ENCODE data around the gene PRELP. TPM values are rescaled to one million over a fixed set of nuclear protein-coding genes. Genes with fewer than 3 reads are reported as not detected.

The PRELP gene
- total and polyA plus RNA-seq, 2 donors (not counting 1 experiment from before 2014, with no cell fraction given), result not detected

GRCh38 chr1:203528063-203528462 is 52.5 kb downstream of the PRELP start:
- CTCF ChIA-PET, result interaction anchor here (1.3 kb wide), 1 partner anchor 356 kb away, joined by 3 read pairs; no protein-coding TSS in a partner anchor
- no peaks in the 10 kb centered on the region for H3K9me3 Mint-ChIP-seq (ENCODE audit: insufficient read depth)
- no peak overlapping the region for H3K4me3 Mint-ChIP-seq

DNA sequence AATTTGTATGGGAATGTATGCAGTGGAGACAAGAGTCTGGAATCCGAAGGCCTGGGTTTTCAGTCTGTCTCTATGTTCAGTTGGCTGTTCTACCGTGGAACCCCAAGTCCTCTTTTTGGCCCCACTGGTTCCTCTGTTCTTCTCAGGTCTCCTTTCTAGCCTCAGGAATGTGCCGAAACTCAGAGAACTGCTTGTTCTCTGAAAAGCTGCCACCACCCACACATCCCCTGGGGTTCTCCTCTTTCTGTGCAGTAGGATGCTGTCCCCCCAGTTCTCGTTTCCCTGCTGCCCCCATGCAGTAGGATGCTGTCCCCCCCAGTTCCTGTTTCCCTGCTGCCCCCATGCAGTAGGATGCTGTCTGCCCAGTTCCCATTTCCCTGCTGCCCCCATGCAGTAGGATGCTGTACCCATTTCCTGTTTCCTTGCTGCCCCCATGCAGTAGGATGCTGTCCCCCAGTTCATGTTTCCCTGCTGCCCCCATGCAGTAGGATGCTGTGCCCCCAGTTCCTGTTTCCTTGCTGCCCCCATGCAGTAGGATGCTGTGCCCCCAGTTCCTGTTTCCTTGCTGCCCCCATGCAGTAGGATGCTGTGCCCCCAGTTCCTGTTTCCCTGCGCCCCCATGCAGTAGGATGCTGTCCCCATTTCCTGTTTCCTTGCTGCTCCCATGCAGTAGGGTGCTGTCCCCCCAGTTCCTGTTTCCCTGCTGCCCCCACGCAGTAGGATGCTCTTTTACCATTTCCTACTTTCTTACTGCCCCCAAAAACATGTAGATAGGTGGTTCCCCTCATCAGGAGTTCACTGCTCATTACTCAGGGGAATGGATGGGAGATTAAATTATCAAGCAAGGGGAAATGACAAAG is 53.6 kb downstream of the PRELP start:
- Histone ChIP-seq H3K4me2 (replicated peaks; ENCODE audit: low read depth, low read length, poor library complexity, severe bottlenecking) (no peak overlapping the region), H3K9ac (ENCODE audit: low read length) (no peak overlapping the region), H3K27me3 (replicated peaks in 1 of 4; ENCODE audit: control extremely low read depth in 1 of 4, control insufficient read depth in 3 of 4, insufficient read depth in 4 of 4, low read length in 3 of 4) (no peaks in the 10 kb centered on the region), H3K9me3 (ENCODE audit: control extremely low read depth in 1 of 3, control insufficient read depth in 2 of 3, insufficient read depth in 1 of 3, low read length in 2 of 3) (no peaks in the 10 kb centered on the region), H3K4me1 (ENCODE audit: control insufficient read depth in 2 of 2, insufficient read depth in 2 of 2, low read length in 2 of 2) (no peaks in the 10 kb centered on the region), H3K4me3 (ENCODE audit: control extremely low read depth in 1 of 5, extremely low read depth in 1 of 5, insufficient read depth in 1 of 5, low read depth in 2 of 5, low read length in 4 of 5) (no peak overlapping the region), H3K79me2 (ENCODE audit: control insufficient read depth, insufficient read depth, low read length) (no peaks in the 10 kb centered on the region), H4K20me1 (ENCODE audit: control insufficient read depth, insufficient read depth, low read length, poor library complexity, severe bottlenecking) (no peaks in the 10 kb centered on the region), H2AFZ (ENCODE audit: insufficient read depth, low read depth, low read length, poor library complexity, severe bottlenecking) (no peak overlapping the region), H3K36me3 (replicated peaks in 1 of 2; ENCODE audit: control extremely low read depth in 1 of 2, control insufficient read depth in 1 of 2, extremely low read depth in 1 of 2, insufficient read depth in 2 of 2, low read length in 1 of 2) (no peaks in the 10 kb centered on the region), H3K27ac (ENCODE audit: low read length in 2 of 2) (no peak overlapping the region)
- ATAC-seq (ENCODE audit: low read depth) (no peak), DNase-seq (no peak)
- Mint-ChIP-seq H3K4me1 (no peaks in the 10 kb centered on the region), H3K27ac (no peak overlapping the region), H3K9me3 (ENCODE audit: insufficient read depth) (no peaks in the 10 kb centered on the region), H3K27me3 (peaks cover 7% of the 10 kb centered on the region), H3K4me3 (no peak overlapping the region)
- intact Hi-C loops (cut with micrococcal nuclease), result no loop called here
- TF ChIP-seq, protein P1, sequence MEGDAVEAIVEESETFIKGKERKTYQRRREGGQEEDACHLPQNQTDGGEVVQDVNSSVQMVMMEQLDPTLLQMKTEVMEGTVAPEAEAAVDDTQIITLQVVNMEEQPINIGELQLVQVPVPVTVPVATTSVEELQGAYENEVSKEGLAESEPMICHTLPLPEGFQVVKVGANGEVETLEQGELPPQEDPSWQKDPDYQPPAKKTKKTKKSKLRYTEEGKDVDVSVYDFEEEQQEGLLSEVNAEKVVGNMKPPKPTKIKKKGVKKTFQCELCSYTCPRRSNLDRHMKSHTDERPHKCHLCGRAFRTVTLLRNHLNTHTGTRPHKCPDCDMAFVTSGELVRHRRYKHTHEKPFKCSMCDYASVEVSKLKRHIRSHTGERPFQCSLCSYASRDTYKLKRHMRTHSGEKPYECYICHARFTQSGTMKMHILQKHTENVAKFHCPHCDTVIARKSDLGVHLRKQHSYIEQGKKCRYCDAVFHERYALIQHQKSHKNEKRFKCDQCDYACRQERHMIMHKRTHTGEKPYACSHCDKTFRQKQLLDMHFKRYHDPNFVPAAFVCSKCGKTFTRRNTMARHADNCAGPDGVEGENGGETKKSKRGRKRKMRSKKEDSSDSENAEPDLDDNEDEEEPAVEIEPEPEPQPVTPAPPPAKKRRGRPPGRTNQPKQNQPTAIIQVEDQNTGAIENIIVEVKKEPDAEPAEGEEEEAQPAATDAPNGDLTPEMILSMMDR (IDR thresholded peaks at IDR 0.05), result no peak
- TF ChIP-seq EZH2 (IDR thresholded peaks at IDR 0.05; ENCODE audit: borderline replicate concordance, insufficient read depth, low read depth, low read length, poor library complexity, severe bottlenecking), result no peak
- ChIA-PET CTCF (no interaction called here), POLR2A (no interaction called here)
- 64% methylated on average over 4 of the region's 6 CpGs for WGBS (ENCODE audit: insufficient coverage)

More at GRCh38 chr1:203528063-203528462, 52.5 kb downstream of the PRELP start:
- H3K27me3 ChIP-seq (replicated peaks in 1 of 4; ENCODE audit: control extremely low read depth in 1 of 4, control insufficient read depth in 3 of 4, insufficient read depth in 4 of 4, low read length in 3 of 4), result no peaks in the 10 kb centered on the region
- no peaks in the 10 kb centered on the region for H3K9me3 ChIP-seq (ENCODE audit: control extremely low read depth in 1 of 3, control insufficient read depth in 2 of 3, insufficient read depth in 1 of 3, low read length in 2 of 3)
- POLR2A ChIA-PET, result no interaction called here
- no peaks in the 10 kb centered on the region for H4K20me1 ChIP-seq (ENCODE audit: control insufficient read depth, insufficient read depth, low read length, poor library complexity, severe bottlenecking)
- no peak overlapping the region for H3K27ac ChIP-seq (ENCODE audit: low read length in 2 of 2)
- no peaks in the 10 kb centered on the region for H3K4me1 ChIP-seq (ENCODE audit: control insufficient read depth in 2 of 2, insufficient read depth in 2 of 2, low read length in 2 of 2)
- DNase-seq (no peak), ATAC-seq (ENCODE audit: low read depth) (no peak)
- Mint-ChIP-seq H3K27ac (no peak overlapping the region), H3K4me1 (no peaks in the 10 kb centered on the region), H3K27me3 (peaks cover 3% of the 10 kb centered on the region)
- no peaks in the 10 kb centered on the region for H3K79me2 ChIP-seq (ENCODE audit: control insufficient read depth, insufficient read depth, low read length)
- TF ChIP-seq, protein P1 (IDR thresholded peaks at IDR 0.05), result no peak
- TF ChIP-seq EZH2 (IDR thresholded peaks at IDR 0.05; ENCODE audit: borderline replicate concordance, insufficient read depth, low read depth, low read length, poor library complexity, severe bottlenecking), result no peak
- no peak overlapping the region for H3K9ac ChIP-seq (ENCODE audit: low read length)
- H3K4me3 ChIP-seq (ENCODE audit: control extremely low read depth in 1 of 5, extremely low read depth in 1 of 5, insufficient read depth in 1 of 5, low read depth in 2 of 5, low read length in 4 of 5), result no peak overlapping the region
- H2AFZ ChIP-seq (ENCODE audit: insufficient read depth, low read depth, low read length, poor library complexity, severe bottlenecking), result no peak overlapping the region
- H3K36me3 ChIP-seq (replicated peaks in 1 of 2; ENCODE audit: control extremely low read depth in 1 of 2, control insufficient read depth in 1 of 2, extremely low read depth in 1 of 2, insufficient read depth in 2 of 2, low read length in 1 of 2), result no peaks in the 10 kb centered on the region
- intact Hi-C loops (cut with micrococcal nuclease), result no loop called here
- WGBS (ENCODE audit: insufficient coverage), result 100% methylated on average over 1 of the region's 3 CpGs
- no peak overlapping the region for H3K4me2 ChIP-seq (replicated peaks; ENCODE audit: low read depth, low read length, poor library complexity, severe bottlenecking)

Measured in B cell (primary cell).